OCI-LY3 (cell line): ENCODE data around the gene ESRRB.

ENCODE experiments used
- H2AFZ ChIP-seq: fragments of 200-600, 300-600 bp; shearing (Covaris generic); 2 replicates; pipeline ENCODE4 v1.6.0; 2014; ENCODE audit warnings: antibody characterized with exemption, low read depth, low read length
- H3K27ac ChIP-seq: fragments of 200-600, 300-600 bp; sonication (generic); 2 replicates; pipeline ENCODE4 v1.5.1; 2014; ENCODE audit warnings: mild to moderate bottlenecking, low read length, moderate library complexity, mixed read lengths
- H3K27me3 ChIP-seq: fragments of 200-600, 300-600 bp; sonication (generic); 2 replicates; pipeline ENCODE4 v1.6.1; 2014; ENCODE audit warnings: low read depth, low read length, mixed read lengths
- H3K36me3 ChIP-seq: fragments of 200-600, 300-600 bp; sonication (generic); replicated peaks from 2 replicates; pipeline ENCODE3; 2014; ENCODE audit warnings: low read depth, low read length, mixed read lengths
- H3K4me1 ChIP-seq: fragments of 300-600, 200-600 bp; sonication (generic); 2 replicates; pipeline ENCODE4 v1.6.1; 2014; ENCODE audit warnings: low read length, mixed read lengths
- H3K4me2 ChIP-seq: fragments of 200-600, 300-600 bp; sonication (generic); 2 replicates; pipeline ENCODE4 v1.6.1; 2014; ENCODE audit warnings: low read length, mixed read lengths
- H3K4me3 ChIP-seq: fragments of 300-600, 200-600 bp; sonication (generic); 2 replicates; pipeline ENCODE4 v1.5.1; 2014; ENCODE audit warnings: antibody characterized with exemption, mild to moderate bottlenecking, low read length, moderate library complexity
- H3K79me2 ChIP-seq: fragments of 300-600, 200-600 bp; shearing (Covaris generic); 2 replicates; pipeline ENCODE4 v1.6.1; 2014; ENCODE audit warnings: mild to moderate bottlenecking, low read length, mixed read lengths
- H3K9ac ChIP-seq: fragments of 300-600, 200-600 bp; shearing (Covaris generic); 2 replicates; pipeline ENCODE4 v1.6.0; 2014; ENCODE audit warnings: mild to moderate bottlenecking, low read length, moderate library complexity
- H3K9me3 ChIP-seq: fragments of 200-600, 300-600 bp; shearing (Covaris generic); 2 replicates; pipeline ENCODE4 v1.6.1; 2014; ENCODE audit warnings: low read length, mixed read lengths; ENCODE audit not compliant: insufficient read depth
- H4K20me1 ChIP-seq: fragments of 200-600, 300-600 bp; sonication (generic); 2 replicates; pipeline ENCODE4 v1.6.1; 2016; ENCODE audit warnings: low read length, mixed read lengths; ENCODE audit not compliant: insufficient read depth
- CTCF ChIP-seq: fragments of 200-600, 300-600 bp; sonication (generic); IDR thresholded peaks from 2 replicates; pipeline ENCODE4 v1.5.1; 2014; ENCODE audit warnings: antibody characterized with exemption, low read length, low read depth
- EZH2phosphoT487 ChIP-seq: fragments of 200-600 bp; shearing (Covaris generic); IDR thresholded peaks from 2 replicates; pipeline ENCODE4 v1.6.1; 2018; ENCODE audit warnings: antibody characterized with exemption, mixed run types, low read depth

ESRRB gene

GRCh38 chr14:76461886-76462285 lies 85.9 kb downstream of the ESRRB start:
- Histone ChIP-seq H3K9ac (no peak overlapping the region), H3K27ac (no peak overlapping the region), H3K4me3 (no peak overlapping the region), H3K36me3 (no peaks in the 10 kb centered on the region), H4K20me1 (no peaks in the 10 kb centered on the region), H3K79me2 (no peaks in the 10 kb centered on the region), H2AFZ (no peak overlapping the region), H3K9me3 (no peaks in the 10 kb centered on the region), H3K27me3 (no peaks in the 10 kb centered on the region), H3K4me2 (no peak overlapping the region), H3K4me1 (no peaks in the 10 kb centered on the region)
- TF ChIP-seq CTCF = no peak
- no peak for TF ChIP-seq EZH2phosphoT487

GRCh38 chr14:76462330-76462729 lies 86.4 kb downstream of the ESRRB start:
- Histone ChIP-seq H3K79me2 (no peaks in the 10 kb centered on the region), H3K4me1 (no peaks in the 10 kb centered on the region), H3K9ac (no peak overlapping the region), H3K27ac (no peak overlapping the region), H3K27me3 (no peaks in the 10 kb centered on the region), H3K4me2 (no peak overlapping the region), H3K36me3 (no peaks in the 10 kb centered on the region), H4K20me1 (no peaks in the 10 kb centered on the region), H3K4me3 (no peak overlapping the region), H2AFZ (no peak overlapping the region), H3K9me3 (no peaks in the 10 kb centered on the region)
- TF ChIP-seq CTCF (no peak), EZH2phosphoT487 (no peak)

- no peak overlapping the region for H3K9ac ChIP-seq
These were observed 87.2 kb downstream of the ESRRB start for GRCh38 chr14:76463105-76463504.

GRCh38 chr14:76464856-76465255 lies 88.9 kb downstream of the ESRRB start:
- Histone ChIP-seq H3K4me1 (no peaks in the 10 kb centered on the region), H3K9me3 (no peaks in the 10 kb centered on the region), H3K79me2 (no peaks in the 10 kb centered on the region), H3K4me2 (no peak overlapping the region), H3K36me3 (no peaks in the 10 kb centered on the region), H4K20me1 (no peaks in the 10 kb centered on the region), H3K9ac (no peak overlapping the region), H3K27me3 (no peaks in the 10 kb centered on the region), H3K4me3 (no peak overlapping the region), H3K27ac (no peak overlapping the region), H2AFZ (no peak overlapping the region)
- no peak for TF ChIP-seq CTCF
- no peak for TF ChIP-seq EZH2phosphoT487

More at GRCh38 chr14:76463105-76463504, 87.2 kb downstream of the ESRRB start:
- Histone ChIP-seq H3K36me3 (no peaks in the 10 kb centered on the region), H3K79me2 (no peaks in the 10 kb centered on the region), H3K27ac (no peak overlapping the region), H3K9me3 (no peaks in the 10 kb centered on the region), H3K4me3 (no peak overlapping the region), H3K27me3 (no peaks in the 10 kb centered on the region), H2AFZ (no peak overlapping the region), H3K4me1 (no peaks in the 10 kb centered on the region), H3K4me2 (no peak overlapping the region), H4K20me1 (no peaks in the 10 kb centered on the region)
- TF ChIP-seq CTCF = no peak
- TF ChIP-seq EZH2phosphoT487 = no peak
